GM18498 (cell line): ENCODE measurements around the gene KIF1B.

Experiments
- ATAC-seq: cut with Tn5 transposase; IDR thresholded peaks from one replicate; pipeline ENCODE4 v1.9.1; 2021; ENCODE audit warnings: mild to moderate bottlenecking, moderate library complexity; ENCODE audit not compliant: unreplicated experiment

The KIF1B gene

DNA sequence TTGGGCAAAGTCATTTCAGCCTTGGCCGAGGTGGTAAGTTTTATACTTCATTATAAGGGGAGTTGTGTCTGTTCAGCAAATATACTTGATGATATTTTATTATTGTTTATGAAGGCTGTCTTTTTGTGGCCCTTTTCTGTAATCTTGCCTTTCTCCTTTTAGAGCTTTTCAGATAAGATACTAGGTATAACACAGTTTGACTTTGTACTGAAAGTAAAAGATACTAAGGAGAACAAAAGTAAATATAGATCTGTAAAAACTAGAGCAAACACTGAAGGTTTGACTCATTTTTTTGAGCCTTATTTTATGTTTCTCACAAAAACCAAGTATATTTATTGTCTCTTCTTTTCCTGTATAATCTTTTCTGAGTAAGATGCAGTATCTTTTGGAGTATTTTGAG, 61.9 kb downstream of the KIF1B start:
- no peak for ATAC-seq

- ATAC-seq, result no peak
Observed at GRCh38 chr1:10278880-10279279, 68.5 kb downstream of the KIF1B start.

DNA sequence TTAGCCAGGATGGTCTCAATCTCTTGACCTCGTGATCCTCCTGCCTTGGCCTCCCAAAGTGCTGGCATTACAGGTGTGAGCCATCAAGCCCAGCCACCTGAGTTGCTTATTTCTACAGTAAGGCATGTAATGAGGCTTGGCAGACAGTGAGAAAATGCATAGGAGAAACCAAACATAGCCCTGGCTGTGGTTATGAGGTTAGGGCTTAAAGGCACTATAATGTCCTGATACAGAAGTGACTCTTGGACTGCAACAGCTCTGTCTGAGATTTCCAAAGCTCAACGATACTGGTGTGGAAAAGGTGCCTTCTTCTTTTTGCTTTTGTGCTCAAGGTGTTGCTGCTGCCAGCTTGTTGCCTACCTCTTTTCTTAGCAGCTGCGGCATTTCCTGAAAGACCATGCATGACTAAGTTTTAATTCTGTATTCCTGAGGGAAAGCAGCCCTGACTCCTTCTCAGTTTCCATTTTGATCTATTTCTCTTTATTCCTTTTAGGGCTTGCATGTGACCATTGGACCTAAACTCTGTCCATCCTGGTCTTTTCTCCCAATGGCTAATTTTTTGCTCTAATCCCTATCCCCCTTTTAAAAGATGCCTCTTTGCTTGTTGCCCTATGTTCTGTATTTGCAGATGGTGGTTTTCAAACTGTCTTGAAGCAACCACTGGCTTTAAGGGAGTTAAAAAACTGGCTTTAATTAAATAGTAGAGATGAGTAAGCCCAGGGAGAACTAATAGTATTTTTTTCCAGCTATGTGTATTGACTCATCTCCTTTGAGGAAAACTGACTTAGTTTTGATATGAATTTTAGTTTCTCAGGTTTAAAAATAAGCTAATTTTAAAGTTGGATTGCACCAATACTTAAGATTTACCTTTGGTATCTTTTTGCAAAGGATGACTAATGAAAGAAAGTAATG, 70.3 kb downstream of the KIF1B start:
- no peak for ATAC-seq

- no peak for ATAC-seq
Observed at GRCh38 chr1:10283318-10283984, 73.1 kb downstream of the KIF1B start.

DNA sequence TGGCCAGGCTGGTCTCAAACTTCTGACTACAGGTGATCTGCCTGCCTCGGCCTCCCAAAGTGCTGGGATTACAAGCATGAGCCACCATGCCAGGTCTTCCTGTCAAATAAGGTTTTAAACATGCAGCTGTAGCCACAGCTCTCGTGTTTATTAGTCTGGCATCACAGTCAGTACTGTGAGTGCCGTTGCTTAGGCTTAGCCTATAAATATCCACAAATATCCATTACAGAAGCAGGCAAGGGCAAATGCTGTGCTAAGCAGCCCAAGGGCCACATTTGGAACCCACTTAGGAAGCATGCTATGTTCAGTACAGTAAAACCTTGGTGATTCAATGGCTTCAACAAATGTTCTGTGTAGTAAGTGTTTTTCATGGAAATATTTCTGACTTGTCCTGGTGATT, 75.9 kb downstream of the KIF1B start:
- ATAC-seq, result no peak

GRCh38 chr1:10287023-10287645, 76.8 kb downstream of the KIF1B start:
- ATAC-seq, result no peak

- no peak for ATAC-seq
Observed at GRCh38 chr1:10288029-10288615, 77.8 kb downstream of the KIF1B start.

GRCh38 chr1:10291705-10292104, 81.3 kb downstream of the KIF1B start:
- no peak for ATAC-seq

- ATAC-seq, result no peak
Observed at GRCh38 chr1:10292188-10292587, 81.8 kb downstream of the KIF1B start.

GRCh38 chr1:10295481-10296085, 85.2 kb downstream of the KIF1B start:
- no peak for ATAC-seq

DNA sequence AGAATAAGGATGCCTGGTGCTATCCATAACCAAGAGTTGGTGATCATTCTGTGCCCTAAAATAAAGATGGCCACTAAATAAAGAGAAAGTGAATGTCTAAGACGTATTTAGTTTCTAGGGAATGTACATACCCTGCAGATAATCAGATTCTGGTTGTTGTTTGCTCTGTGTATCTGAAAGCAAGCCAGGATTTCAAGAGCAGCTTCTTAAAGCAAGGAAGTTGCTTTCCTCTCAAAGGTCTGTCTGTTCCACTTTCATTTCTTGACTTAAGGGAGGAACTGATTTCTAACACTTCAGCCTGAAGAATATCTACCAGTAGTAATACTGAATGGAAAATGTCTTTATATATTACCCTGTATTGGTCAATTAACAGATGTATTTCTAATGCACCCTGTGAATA, 88.8 kb downstream of the KIF1B start:
- no peak for ATAC-seq

DNA sequence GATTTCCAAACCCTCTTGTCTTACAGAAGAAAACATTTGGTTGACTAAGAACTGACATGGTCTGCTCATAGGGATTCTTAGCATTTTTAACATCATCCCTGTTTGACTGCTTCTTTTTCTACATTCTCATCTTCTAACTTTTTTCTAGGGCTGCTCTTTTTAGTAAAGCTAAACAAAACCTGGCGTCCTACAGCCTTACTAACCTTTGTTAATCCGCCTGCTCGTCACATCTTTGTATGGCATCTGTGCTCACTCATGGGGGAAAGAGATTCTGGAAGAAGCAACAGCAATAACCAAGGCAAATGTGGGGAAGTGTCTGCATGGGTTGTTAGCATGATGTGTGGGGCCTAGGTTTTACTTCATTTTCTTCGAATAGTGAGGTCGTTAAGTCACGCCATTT, 92.0 kb downstream of the KIF1B start:
- ATAC-seq, result no peak

DNA sequence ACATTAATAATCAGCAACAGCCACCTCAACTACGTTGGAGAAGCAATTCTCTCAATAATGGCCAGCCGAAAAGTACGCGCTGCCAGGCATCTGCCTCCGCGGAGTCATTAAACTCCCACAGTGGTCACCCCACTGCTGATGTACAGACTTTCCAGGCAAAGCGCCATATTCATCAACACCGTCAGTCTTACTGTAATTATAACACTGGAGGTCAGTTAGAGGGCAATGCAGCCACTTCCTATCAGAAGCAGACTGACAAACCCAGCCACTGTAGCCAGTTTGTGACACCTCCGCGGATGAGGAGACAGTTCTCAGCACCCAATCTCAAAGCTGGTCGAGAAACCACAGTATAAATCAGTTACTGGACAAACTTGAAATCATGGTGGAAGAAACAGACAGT, 93.9 kb downstream of the KIF1B start:
- ATAC-seq, result no peak

DNA sequence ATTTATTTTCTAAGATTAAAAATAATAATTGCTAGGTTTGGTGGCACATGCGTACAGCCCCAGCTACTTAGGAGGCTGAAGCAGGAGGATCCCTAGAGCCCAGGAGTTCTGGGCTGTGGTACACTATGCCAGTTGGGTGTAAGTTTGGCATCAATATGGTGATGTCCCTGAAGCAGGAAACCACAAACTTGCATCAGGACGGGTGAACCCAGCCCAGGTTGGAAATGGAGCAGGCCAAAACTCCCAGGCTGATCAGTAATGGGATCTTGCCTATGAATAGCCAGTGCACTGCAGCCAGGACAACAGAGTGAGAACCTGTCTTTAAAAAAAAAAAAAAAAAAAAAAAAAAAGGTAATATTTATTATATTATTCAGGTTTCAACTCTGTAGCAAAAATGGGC, 96.1 kb downstream of the KIF1B start:
- ATAC-seq, result no peak

GRCh38 chr1:10308001-10308400, 97.6 kb downstream of the KIF1B start:
- no peak for ATAC-seq

DNA sequence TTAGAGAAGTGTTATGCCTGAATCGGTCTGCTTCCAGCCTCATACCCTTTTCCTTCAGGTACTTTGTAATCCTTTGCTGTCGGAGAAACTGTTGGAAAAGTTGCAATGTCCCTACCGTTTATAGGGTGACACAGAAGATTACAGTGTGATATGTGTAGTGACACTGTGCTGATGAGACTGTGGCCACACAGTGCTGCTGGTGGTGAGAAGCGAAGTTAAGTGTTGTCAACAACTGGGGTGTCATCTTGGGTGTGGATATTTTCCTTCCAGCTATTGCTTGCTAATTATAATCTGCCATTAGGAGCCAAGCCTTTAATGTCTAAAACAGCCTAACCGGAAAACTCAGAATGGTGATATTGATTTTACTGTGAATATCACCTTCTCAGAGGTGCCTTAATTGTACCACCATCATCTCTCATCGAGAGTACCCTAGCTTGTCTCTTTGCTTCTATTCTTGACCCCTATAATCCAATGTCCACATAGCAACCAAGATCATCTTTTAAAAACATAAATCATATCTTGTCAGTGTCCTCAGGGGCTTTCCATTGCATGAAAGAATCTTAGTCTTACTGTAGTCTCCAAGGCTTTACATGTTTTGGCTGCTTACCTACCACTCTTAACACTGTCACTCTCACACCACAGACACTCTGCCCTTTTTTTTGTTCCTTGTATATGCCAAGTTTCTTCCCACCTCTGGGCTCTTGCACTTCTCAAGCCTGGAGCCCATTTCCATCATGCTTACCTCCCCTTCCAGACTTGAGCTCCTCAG, 99.1 kb downstream of the KIF1B start:
- no peak for ATAC-seq

DNA sequence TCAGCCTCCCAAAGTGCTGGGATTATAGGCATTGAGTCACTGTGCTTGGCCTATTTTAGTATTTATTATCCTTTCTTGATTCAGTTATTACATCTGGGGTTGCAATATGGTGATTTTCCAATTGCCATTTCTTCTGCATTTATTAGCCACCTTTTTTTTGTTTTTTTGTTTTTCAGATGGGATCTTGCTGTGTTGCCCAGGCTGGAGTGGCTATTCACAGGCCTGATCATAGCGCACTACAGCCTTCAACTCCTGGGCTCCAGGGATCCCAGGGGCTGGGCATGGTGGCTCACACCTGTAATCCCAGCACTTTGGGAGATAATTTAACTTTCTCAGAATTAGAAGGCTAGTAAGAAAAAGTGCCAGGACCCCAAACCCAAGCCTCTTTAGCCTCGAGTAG, 106.4 kb downstream of the KIF1B start:
- no peak for ATAC-seq

GRCh38 chr1:10319750-10320149, 109.4 kb downstream of the KIF1B start:
- no peak for ATAC-seq

DNA sequence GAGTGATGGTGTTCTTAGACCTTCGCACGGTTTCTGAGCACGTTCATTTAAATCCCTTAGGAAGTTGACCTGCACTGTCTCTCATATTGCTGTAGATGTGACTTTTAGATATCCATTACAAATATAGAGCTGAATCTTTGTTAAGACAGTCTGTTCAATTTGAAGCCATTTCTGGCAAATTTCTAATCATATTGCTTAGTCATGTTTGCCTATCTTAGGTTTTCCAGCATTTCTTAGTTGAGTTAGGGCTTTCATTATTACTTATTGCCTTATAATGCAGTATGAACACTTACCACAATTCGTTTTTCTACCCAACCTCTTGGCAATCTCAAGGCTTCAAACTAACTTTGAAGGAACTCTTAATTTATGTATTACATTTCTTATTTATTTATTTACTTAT, 110.0 kb downstream of the KIF1B start:
- ATAC-seq, result no peak

GRCh38 chr1:10322821-10323220, 112.5 kb downstream of the KIF1B start:
- no peak for ATAC-seq
